K562 treated with DMSO at 1 percent for 24 hours (cell line): ENCODE measurements around the gene GADL1. TPM values are rescaled to one million over a fixed set of nuclear protein-coding genes. Genes with fewer than 3 reads are reported as not detected.

Source experiments
- total RNA-seq: library from RNA; unstranded; fragments of 300-600 nt; gene quantifications from 2 replicates; pipeline ENCODE4 v1.2.3, GENCODE V29; 2022; ENCODE audit warnings: low read depth; ENCODE audit not compliant: insufficient read depth

Gene GADL1
- not detected in 2 replicates for total RNA-seq

GRCh38 chr3:30894521-30895251 lies at the start of gene GADL1:
GADL1 (minus strand) TSS chr3:30894661; CDS start chr3:30894614, 47 bp downstream.

